HG03095 (cell line): Measurements from ENCODE around the gene PHLPP1.

Experiments
- ATAC-seq: cut with Tn5 transposase; IDR thresholded peaks from one replicate; pipeline ENCODE4 v1.9.1; 2021; ENCODE audit warnings: moderate library complexity; ENCODE audit not compliant: unreplicated experiment

PHLPP1 gene

GRCh38 chr18:62933261-62933887 lies 218.0 kb downstream of the PHLPP1 start:
- no peak for ATAC-seq

- ATAC-seq, result no peak
Measured at GRCh38 chr18:62935994-62936393, 220.7 kb downstream of the PHLPP1 start.

GRCh38 chr18:62937065-62937464 lies 221.7 kb downstream of the PHLPP1 start:
- no peak for ATAC-seq

- no peak for ATAC-seq
Measured at GRCh38 chr18:62938006-62938405, 222.7 kb downstream of the PHLPP1 start.

- ATAC-seq, result no peak
Measured at GRCh38 chr18:62938487-62938886, 223.1 kb downstream of the PHLPP1 start.

GRCh38 chr18:62939433-62939832 lies 224.1 kb downstream of the PHLPP1 start:
- ATAC-seq, result no peak

- no peak for ATAC-seq
Measured at GRCh38 chr18:62939926-62940325, 224.6 kb downstream of the PHLPP1 start.

GRCh38 chr18:62942578-62942977 lies 227.2 kb downstream of the PHLPP1 start:
- ATAC-seq, result no peak

- ATAC-seq, result no peak
Measured at GRCh38 chr18:62944454-62944853, 229.1 kb downstream of the PHLPP1 start.

GRCh38 chr18:62948788-62949187 lies 233.4 kb downstream of the PHLPP1 start:
- no peak for ATAC-seq

- ATAC-seq, result no peak
Measured at GRCh38 chr18:62950246-62950645, 234.9 kb downstream of the PHLPP1 start.

- no peak for ATAC-seq
Measured at GRCh38 chr18:62952807-62953206, 237.5 kb downstream of the PHLPP1 start.

- no peak for ATAC-seq
Measured at GRCh38 chr18:62953663-62954062, 238.3 kb downstream of the PHLPP1 start.

GRCh38 chr18:62954366-62954765 lies 239.0 kb downstream of the PHLPP1 start:
- ATAC-seq, result no peak

- ATAC-seq, result peak; percentile 79
Measured at GRCh38 chr18:62957885-62958472, 242.6 kb downstream of the PHLPP1 start.

GRCh38 chr18:62959481-62959880 lies 244.1 kb downstream of the PHLPP1 start:
- no peak for ATAC-seq

GRCh38 chr18:62963507-62963906 lies 248.2 kb downstream of the PHLPP1 start:
- ATAC-seq, result no peak

- no peak for ATAC-seq
Measured at GRCh38 chr18:62964432-62964831, 249.1 kb downstream of the PHLPP1 start.

- no peak for ATAC-seq
Measured at GRCh38 chr18:62967089-62967488, 251.7 kb downstream of the PHLPP1 start.

- no peak for ATAC-seq
Measured at GRCh38 chr18:62973689-62974088, 258.3 kb downstream of the PHLPP1 start.

GRCh38 chr18:62974388-62974787 lies 259.0 kb downstream of the PHLPP1 start:
- ATAC-seq, result no peak

GRCh38 chr18:62974928-62975675 lies 259.8 kb downstream of the PHLPP1 start:
- ATAC-seq, result no peak
